GM19452 (cell line): ENCODE results near the gene ANKRD23.
"Not testable (repeated sequence)": the region's sequence is repeated elsewhere in the genome, so short reads cannot be mapped to it uniquely, and the experiment has no call there.

Source experiments
- ATAC-seq: cut with Tn5 transposase; IDR thresholded peaks from one replicate; pipeline ENCODE4 v1.9.1; 2021; ENCODE audit not compliant: unreplicated experiment

ANKRD23 gene

GRCh38 chr2:96864343-96865091, 20.7 kb upstream of the ANKRD23 start:
- ATAC-seq: no peak

- no peak for ATAC-seq
Observed at GRCh38 chr2:96863575-96864342, 19.9 kb upstream of the ANKRD23 start.

- ATAC-seq: not testable (repeated sequence)
Observed at GRCh38 chr2:96863056-96863455, 19.2 kb upstream of the ANKRD23 start.

- ATAC-seq: no peak
Observed at GRCh38 chr2:96861074-96861473, 17.3 kb upstream of the ANKRD23 start.

- ATAC-seq: no peak
Observed at GRCh38 chr2:96860065-96861029, 16.5 kb upstream of the ANKRD23 start.

GRCh38 chr2:96859681-96860064, 15.9 kb upstream of the ANKRD23 start:
- ATAC-seq: no peak

GRCh38 chr2:96859099-96859649, 15.4 kb upstream of the ANKRD23 start:
- ATAC-seq: no peak

- ATAC-seq: peak; percentile 93
Observed at GRCh38 chr2:96857667-96858372, 14.0 kb upstream of the ANKRD23 start, which contains the start of gene ANKRD39. TSS of gene ANKRD39 (minus strand) at chr2:96858016. CDS start at chr2:96857987, 29 bp downstream.

GRCh38 chr2:96856776-96857666, 13.2 kb upstream of the ANKRD23 start:
- ATAC-seq: no peak

- ATAC-seq: no peak
Observed at GRCh38 chr2:96853321-96853720, 9.5 kb upstream of the ANKRD23 start.

- no peak for ATAC-seq
Observed at GRCh38 chr2:96852667-96853066, 8.8 kb upstream of the ANKRD23 start.

- no peak for ATAC-seq
Observed at GRCh38 chr2:96848264-96848663, 4.4 kb upstream of the ANKRD23 start.

GRCh38 chr2:96847586-96847985, 3.8 kb upstream of the ANKRD23 start:
- ATAC-seq: no peak

GRCh38 chr2:96846825-96847224, 3.0 kb upstream of the ANKRD23 start:
- no peak for ATAC-seq

GRCh38 chr2:96844405-96844808, 586 bp upstream of the ANKRD23 start:
- no peak for ATAC-seq

GRCh38 chr2:96842600-96842999, 1.2 kb downstream of the ANKRD23 start:
- no peak for ATAC-seq

- ATAC-seq: no peak
Observed at GRCh38 chr2:96841701-96842495, 1.9 kb downstream of the ANKRD23 start.
